T47D (cell line): ENCODE measurements around the gene SHANK2.
A peak's percentile ranks its signal among the peaks of the same experiment; 100 is the strongest.

ENCODE experiments used
- DNase-seq, 2 experiments: peaks; one replicate each; pipeline versions ENCODE4 v3.0.0 to v3.0.0-alpha.2; 2011 to 2012; ENCODE audit warnings: low read depth in 1 of 2, low spot score in 1 of 2
- JUND ChIP-seq: IDR thresholded peaks from 2 replicates; pipeline ENCODE4 v1.6.1; 2012; ENCODE audit warnings: low read depth
- in situ Hi-C: cut with HindIII; loops from 2 replicates; pipeline ENCODE4 v1.10.0; 2016; ENCODE audit warnings: low sequenced_read_pairs, low pct_unique_long_range_greater_than_20kb

The SHANK2 gene

DNA sequence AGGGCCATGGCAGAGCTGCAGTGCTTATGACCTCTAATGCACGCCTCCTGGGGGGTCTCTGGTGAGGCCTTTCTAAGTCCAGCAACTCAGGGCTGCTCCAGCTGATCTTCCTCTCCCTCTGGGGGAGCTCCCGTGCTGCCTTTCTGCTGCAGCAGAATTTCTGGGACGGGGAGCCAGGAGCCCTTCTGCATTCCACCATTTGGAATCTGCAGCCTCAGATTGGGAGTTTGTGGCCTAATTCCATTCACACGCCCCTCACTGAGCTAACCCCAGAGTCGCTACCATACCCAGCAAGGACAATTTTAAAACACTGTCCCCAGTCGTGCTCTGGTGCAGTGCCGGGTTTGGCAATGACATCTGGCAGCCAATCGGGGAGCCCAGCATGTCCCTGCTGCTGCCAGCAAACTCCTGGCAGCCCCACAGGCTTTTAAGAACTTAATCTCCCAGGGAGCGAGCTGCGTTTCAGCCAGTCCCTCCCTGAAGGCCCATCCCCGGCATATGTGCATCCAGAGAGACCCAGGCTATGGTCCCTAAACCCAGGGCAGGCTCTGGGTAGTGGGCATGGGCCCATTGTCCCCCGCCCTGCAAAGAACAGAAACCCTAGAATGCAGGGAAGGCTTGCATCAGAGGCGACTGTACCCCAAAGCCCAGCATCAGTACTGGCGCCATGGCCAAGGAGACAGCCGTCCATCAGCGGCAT, 4.7 kb downstream of the SHANK2 start:
- no peak for TF ChIP-seq JUND
- in situ Hi-C loops: no loop called here
- DNase-seq: no peak

DNA sequence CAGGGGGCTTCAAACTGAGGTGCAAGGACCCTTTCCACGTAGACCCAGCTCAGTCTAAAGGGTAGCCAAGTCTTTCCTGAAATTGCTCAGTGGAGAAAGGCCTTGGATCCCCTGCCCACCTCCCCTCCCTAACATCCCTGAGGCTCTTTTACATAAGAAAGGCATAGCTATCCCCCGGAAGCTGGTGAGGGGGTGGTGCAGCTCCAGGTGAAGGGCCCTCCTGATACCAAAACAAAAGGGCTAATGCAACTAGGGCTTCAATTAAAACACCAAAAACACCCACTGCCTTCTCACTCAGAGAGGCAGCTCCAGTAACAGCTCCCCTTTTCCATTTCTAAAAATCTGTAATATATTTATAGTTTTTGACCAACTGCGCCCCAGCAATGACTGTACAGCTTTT, 5.8 kb downstream of the SHANK2 start:
- in situ Hi-C loops: no loop called here
- no peak for DNase-seq
- TF ChIP-seq JUND: no peak

DNA sequence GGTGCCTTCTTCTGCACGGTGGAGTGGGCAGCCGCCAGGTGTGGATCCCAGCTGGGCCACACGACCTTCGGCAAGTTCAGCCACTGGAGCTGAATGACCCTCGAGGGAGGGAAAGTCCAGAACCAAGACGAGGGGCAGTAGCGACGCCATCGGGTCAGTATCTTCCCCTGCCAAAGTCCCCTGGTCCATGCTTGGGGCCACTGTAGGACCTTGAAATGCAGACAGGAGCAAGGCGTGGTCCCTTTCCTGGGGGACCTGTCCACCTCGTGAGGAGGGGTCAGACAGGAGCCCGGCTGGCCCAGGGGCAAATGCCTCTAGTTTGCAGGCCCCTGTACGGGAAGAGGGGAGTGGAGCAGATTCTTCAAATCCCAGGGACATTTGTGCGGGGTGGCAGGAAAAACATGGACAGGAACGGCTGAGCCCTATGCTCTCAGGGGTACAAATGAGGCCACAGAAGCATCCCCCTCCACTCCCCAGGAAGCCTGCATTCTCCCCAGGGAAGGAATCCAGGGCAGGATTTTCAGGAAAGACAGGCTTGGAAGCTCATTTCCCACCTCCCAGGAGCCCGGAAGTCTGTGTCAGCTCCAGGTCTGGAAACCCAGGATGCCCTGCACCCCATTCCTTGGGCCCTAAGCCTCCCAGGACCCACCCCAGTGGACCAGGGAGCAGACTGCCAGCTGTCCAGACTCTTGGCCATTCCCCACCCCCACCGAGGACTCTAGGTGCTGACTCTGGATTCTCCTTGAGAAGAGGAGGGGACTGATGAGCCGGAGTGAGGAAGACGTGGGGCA, 6.6 kb downstream of the SHANK2 start:
- in situ Hi-C loops: no loop called here
- no peak for TF ChIP-seq JUND
- peak in 1 of 2 experiments; percentile 83 for DNase-seq

DNA sequence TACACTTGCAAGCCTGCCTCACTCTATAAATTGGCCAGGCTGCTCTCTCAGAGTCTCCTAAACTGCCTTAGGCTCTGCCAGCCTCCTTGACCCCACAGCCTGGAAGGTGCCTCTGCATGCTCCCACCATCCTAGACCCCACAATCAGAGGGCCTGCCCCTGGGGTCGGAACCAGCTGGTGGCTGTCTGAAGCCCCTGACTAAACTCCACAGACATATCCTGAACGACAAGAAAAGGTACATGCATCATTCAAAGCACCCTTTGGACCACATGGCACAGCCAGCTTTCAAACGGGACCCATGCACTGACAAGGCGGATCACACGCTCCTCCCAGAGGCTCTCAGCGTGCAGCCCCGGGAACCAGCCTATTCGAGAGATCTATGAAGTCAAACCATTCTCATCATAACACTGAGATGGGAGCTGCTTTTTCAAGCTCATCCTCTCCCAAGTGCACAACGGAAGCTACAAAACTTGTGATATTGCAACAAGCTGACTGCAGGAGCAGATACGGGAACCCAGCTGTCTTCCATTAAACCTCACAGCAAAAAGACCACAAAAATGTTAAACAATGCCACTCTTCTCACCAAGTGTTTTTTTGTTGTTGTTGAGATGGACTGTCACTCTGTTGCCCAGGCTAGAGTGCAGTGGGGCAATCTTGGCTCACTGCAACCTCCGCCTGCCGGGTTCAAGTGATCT, 8.1 kb downstream of the SHANK2 start:
- in situ Hi-C loops: no loop called here
- TF ChIP-seq JUND: no peak
- DNase-seq: no peak

DNA sequence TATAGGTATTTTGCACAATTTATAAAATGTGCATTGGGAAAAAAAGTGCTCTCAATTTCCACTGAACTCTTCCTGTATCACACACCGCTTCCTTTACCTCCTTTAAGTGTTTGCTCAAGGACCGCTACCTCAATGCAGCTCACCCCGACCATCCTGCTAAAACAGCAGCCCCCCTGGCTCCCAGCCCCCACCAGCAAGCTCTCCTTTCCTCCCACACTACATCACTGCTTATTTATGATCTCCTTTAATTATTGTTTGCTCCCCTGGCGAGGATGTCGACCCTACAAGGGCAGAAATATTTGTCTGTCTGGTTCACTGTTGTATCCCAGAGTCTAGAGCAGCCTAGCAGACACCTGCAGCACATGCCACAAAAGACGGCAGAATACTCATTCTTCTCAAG, 10.0 kb downstream of the SHANK2 start:
- DNase-seq: no peak
- TF ChIP-seq JUND: no peak
- in situ Hi-C loops: no loop called here

DNA sequence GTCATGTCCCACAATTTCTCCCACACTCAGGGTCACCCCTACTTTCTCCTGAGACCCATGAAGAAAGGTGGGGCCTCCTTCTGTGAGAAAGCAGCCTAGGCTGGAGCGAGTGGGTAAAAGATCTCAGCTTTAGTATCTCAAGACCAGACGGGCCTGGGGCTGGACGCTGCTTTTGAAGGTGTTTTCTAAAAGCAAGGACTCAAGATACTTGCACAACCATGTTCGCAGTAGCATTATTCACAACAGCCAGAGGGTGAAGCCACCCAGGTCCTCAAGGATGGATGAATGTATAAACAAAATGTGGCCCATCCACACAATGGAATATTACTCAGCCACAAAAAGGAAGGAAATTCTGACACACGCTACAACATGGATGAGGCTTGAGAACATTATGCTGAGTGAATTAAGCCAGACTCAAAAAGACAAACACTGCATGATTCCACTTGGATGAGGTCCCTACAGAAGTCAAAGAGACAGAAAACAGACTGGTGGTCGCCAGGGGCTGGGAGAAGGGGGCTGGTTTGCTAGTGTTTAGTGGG, 10.6 kb downstream of the SHANK2 start:
- TF ChIP-seq JUND: no peak
- no peak for DNase-seq
- in situ Hi-C loops: no loop called here

DNA sequence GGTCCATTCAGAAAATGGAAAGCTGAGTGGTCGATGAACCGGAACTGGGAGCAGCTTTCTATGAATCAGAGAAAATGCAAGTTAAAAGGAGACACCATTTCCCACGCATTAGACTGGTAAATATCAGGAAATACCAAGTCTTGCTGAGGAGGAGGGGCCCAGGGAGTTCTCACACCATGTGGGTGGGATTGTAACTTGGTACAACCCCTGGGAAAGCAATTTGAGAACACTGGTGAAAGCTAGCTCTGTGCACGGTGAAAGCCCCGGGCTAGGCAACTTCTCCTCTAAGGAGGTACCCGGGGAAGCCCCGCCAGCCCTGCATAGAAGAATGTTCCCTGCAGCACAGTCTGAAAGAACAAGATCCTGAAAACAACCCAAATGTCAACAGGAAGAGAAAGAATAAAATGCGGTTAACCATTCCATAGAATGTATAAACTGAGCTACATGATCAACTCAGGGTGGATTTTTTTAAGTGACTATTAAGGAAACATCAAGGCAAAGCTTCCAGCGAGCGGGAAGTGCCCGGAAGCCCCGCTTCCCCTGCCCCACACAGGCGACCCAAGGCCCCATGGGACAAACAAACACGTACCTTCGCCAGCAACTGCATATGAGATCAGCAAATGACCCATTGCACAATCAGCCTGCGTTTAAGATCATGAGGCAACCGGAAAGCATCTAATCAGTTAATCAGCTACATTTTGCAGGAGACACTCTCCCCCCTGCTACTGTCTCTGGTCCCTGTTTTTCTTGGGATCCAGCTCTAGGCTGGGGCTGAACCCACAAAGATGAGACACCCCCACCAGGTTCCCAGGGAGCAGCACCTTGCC, 11.3 kb downstream of the SHANK2 start:
- in situ Hi-C loops: no loop called here
- TF ChIP-seq JUND: no peak
- DNase-seq: peak in 1 of 2 experiments; percentile 85

DNA sequence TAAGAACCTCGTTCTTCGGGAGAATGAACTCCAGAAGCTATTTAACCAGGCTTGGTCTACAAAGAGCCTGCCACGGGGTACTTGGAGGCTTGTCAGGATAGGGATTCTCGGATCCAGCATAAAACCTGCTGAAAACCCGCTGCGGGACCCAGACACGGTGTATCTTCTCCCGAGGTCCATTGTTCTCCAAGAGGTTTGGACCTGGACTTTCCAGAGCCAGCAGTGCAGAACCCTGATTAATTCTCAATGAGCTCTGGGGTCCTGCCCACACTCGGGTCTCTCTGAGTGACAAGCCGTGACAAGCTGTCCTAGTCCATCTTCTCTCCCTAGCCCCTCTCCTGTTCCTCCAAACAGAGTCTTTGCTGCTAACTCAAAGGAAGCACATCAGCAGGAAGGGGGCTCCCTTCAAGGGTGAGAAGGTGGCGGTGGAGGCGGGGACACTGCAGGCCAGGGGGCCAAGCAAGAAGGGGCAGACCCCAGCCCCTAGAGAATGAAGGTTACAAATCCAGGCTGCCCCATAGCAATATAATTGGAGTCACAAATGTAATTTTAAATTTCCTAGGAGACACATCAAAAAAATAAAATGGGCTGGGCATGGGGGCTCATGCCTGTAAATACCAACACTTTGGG, 12.2 kb downstream of the SHANK2 start:
- DNase-seq: no peak
- TF ChIP-seq JUND: no peak
- in situ Hi-C loops: no loop called here

DNA sequence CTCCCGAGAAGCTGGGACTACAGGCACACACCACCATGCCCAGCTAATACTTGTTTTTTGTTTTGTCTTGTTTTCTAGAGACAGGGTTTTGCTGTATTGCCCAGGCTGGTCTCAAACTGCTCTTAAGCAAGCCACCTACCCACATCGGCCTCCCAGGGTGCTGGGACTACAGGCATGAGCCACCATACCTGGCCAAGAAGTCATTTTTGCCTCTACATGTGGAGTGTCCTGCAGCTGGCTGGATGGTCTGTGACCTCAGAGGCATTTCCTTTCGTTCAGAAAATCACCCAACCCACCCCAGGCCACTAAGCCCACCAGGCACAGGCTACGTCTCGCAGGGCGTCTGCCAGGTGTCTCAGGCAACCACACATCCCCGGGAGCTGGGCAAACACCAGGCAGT, 12.8 kb downstream of the SHANK2 start:
- no peak for DNase-seq
- in situ Hi-C loops: no loop called here
- no peak for TF ChIP-seq JUND

DNA sequence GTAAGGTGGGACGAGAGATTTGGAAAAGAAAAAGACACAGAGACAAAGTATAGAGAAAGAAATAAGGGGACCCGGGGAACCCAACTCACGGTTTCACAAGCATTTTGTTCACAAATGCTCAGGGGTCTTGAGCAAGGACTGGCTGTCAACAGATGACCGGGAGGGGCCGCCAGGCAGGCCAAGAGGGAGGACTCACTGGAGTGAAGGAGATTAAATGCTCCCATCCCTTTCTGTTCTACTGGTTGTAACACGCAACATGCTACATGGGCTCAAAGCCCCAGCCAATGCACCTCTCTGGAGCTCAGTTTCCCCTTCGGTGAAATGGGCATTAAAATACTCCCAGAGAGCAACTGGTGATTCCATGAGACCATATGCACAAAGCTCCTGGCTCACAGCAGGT, 13.4 kb downstream of the SHANK2 start:
- in situ Hi-C loops: no loop called here
- no peak for TF ChIP-seq JUND
- no peak for DNase-seq

DNA sequence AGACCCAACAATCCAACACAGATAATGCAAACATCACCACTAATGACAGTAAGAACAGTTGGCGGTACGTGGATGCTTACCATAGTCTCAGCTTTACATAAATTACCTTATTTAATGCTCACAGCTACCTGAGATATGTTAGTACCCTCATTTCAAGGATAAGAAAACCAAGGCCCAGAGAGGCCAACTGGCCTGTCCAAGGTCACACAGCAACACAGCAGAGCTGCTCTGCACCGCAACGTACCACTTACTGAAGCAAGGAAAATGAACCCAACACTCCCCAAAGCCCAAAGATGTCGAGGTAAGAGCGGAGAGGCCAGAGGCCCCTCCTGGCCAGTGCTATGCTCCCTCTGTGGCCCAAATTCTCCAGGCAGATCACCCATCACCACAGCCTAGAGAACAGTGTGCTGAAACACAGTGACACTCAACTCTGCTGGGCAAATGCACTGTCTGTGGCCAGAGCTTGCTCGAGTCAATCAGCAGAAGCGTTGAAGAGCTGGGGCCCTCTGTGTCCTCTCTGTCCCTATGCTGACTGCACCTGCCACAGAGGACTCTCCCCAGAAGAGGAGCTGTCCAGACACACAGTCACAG, 14.0 kb downstream of the SHANK2 start:
- DNase-seq: no peak
- in situ Hi-C loops: no loop called here
- no peak for TF ChIP-seq JUND
